Body of pancreas (tissue), 4 donors: ENCODE measurements around the gene TBL1X.

Experiments used
- POLR2A ChIP-seq, 3 donors: fragments of 450-650 bp; IDR thresholded peaks; one replicate each; pipeline ENCODE4 v1.6.1; 2016; ENCODE audit warnings: antibody characterized with exemption in 3 of 3, mild to moderate bottlenecking in 2 of 3
- TF ChIP-seq, protein P1 (sequence below), 7 experiments: fragments of 450-650 bp in 4 of 7; fragments of 200-600 bp in 3 of 7; sonication (generic) in 3 of 7; IDR thresholded peaks; one replicate each; pipeline ENCODE4 v1.5.1; 2016 to 2019; ENCODE audit warnings: antibody characterized with exemption in 7 of 7

DNA sequence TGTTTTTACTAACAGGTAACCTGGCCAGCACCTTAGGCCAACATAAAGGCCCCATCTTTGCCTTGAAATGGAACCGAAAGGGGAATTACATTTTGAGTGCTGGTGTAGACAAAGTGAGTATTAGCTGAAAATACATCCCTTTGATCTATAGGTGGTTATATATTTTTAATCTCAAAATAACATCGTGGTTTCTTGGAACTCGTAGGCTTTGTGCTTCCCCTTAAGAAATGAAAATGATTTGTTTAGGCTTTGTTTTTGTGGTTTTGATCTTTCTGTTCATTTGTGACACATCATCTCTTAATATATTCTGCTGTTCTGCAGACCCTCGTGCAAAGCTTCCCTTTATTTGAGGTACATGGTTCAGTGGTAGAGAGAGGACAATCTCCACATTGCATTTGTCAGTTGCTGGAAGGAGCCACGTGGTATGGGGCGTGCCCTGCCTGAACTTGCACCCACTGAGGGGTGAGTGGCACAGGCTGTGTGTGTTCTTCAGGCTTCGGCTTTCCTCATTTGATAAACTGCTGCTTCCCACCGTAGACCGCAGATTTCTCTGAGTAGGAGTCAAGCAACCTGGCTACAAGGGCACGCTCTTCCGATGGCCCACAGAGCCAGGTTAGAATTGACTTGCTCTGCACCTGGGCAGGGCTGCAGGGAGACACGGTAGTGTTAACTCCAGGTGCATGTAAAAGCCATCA lies 228.6 kb downstream of the TBL1X start:
- TF ChIP-seq, protein P1, sequence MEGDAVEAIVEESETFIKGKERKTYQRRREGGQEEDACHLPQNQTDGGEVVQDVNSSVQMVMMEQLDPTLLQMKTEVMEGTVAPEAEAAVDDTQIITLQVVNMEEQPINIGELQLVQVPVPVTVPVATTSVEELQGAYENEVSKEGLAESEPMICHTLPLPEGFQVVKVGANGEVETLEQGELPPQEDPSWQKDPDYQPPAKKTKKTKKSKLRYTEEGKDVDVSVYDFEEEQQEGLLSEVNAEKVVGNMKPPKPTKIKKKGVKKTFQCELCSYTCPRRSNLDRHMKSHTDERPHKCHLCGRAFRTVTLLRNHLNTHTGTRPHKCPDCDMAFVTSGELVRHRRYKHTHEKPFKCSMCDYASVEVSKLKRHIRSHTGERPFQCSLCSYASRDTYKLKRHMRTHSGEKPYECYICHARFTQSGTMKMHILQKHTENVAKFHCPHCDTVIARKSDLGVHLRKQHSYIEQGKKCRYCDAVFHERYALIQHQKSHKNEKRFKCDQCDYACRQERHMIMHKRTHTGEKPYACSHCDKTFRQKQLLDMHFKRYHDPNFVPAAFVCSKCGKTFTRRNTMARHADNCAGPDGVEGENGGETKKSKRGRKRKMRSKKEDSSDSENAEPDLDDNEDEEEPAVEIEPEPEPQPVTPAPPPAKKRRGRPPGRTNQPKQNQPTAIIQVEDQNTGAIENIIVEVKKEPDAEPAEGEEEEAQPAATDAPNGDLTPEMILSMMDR (IDR thresholded peaks at IDR 0.05) = no peak
- TF ChIP-seq POLR2A (IDR thresholded peaks at IDR 0.05) = no peak
